GM19025 (cell line): ENCODE results near the gene CSGALNACT2.

ENCODE experiments used
- ATAC-seq: cut with Tn5 transposase; IDR thresholded peaks from one replicate; pipeline ENCODE4 v1.9.1; 2021; ENCODE audit warnings: mild to moderate bottlenecking, low read depth, moderate library complexity; ENCODE audit not compliant: unreplicated experiment

CSGALNACT2 gene

DNA sequence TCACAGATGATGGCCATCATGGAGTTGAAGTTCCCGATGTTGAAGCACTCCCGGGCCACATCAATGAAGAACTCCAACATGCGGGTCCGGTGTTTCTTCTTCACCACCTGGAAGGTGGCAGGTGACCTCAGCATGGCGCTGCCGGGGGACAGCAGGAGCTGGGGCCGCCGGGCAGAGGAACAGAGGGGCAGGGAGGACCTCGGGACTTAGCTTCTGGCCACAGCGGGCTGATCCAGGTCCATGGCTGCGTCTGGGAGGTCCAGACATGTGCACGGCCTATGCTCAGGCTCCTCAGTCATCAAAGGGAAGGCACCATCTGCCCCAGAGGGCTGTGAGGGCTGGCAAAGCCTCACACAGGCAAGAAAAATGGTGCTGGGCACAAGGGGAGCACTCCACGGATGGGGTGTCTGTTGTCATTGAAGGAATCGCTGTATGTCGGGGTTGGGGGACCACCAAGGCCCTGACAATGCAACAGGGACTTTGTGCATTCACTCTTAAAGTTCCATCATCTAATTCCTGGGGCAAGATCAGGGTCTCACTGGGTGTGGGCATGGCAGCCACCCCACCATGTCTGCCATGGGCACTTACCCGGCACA lies 60.9 kb downstream of the CSGALNACT2 start:
- no peak for ATAC-seq

DNA sequence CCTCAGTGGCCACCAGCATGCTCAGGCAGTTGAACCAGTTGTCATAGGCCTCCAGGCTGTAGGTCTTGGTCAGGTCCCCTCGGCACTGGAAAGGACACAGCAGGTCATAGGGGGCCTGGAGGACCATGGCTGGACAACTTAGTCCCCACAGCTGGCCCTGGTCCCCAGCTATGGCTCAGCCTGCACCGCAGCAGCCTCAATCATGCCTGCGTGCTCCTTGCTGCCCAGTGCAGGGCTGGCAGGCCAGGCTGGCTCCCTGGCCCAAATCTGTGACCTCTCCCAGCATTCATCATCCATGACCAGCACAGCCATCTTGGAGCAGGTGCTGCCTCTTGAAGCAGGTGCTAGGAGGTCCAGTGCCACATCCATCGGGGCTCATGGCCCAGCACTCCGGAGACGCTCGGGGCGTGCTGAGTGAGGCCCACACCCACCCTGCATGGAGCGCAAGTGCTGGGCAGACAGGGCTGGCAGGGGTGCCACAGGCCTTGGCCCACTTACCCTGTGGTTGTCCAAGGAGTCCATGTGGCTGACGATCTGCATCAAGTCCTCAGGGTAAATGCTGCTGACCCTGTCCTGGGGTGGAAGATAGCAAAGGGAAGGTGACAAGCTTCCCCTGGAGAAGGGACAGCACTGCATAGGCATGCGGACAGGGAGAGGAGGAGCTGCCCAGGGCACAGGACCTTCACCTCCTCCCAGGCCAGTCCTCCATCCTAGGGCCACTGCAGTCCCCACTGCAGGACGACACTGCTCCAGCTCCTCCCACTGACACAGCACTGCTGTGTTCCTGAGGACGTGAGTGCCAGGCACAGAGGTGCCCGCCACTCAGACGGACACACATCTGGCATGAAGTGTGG lies 61.7 kb downstream of the CSGALNACT2 start:
- no peak for ATAC-seq

DNA sequence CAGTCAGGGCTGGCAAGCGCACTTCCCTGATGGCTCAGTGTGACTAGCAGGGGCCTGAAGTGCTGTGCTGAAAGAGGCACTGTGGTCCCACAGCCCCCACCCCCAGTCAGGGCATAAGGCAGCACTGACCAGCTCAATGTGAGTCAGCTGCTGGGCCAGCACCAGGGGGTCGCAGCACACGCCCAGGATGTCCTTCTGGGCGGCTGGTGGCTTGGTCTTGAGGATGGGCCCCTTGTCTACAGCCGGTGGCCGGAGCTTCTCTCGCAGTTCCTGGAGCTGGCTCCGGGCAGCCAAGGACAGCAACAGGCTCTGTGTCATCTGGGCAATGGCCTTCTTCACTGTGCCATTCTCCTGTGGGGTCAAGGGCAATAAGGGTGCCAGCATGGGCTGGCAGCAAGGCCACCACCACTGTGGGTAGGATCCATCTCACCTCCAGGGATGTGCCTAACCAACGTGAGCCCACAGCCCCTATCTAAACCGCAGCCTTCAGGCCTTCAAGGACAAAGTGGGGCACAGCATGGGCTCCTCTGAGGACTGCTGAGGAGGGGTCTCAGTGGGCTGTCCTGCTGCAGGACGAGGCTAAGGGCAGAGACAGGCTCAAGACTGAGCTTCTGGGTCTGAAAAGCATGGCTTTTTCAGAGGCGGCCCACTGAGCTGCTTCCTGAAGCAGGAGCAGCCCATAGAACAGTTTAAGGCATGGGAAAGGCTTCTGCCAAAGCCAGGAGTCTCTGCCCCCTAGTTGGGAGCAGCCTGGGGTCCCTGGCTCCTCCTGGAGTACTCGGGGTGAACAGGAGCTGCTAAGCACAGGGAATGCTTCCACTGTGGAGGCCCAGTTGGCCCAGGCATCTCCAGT lies 62.5 kb downstream of the CSGALNACT2 start:
- no peak for ATAC-seq

DNA sequence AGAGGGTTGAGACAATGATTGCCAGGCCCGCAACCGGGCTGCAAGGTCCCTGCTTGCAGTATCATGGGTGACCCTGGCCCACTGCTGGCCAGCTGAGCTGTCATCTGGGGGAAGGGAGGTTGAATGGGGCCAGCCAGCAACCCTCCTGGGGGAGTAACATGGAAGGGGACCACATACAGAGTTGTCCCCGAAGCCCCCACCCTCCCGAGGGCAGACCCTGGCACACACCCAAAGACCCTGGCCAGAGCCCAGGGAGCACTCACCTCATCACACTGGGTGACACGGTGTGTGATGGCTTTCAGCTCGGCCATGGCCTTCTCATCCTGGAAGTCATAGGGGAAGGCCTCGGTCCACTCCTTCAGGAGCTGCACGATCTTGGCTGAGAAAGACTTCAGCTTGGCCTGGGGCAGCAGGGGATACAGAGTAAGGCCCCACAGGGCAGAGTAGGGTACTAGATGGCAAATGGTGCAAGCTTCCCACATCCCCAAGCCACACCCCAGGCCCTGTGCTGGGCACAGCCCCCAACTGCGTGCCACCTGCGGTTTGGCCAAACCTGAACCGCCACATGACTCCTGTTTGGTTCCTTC lies 63.4 kb downstream of the CSGALNACT2 start:
- ATAC-seq, result no peak

DNA sequence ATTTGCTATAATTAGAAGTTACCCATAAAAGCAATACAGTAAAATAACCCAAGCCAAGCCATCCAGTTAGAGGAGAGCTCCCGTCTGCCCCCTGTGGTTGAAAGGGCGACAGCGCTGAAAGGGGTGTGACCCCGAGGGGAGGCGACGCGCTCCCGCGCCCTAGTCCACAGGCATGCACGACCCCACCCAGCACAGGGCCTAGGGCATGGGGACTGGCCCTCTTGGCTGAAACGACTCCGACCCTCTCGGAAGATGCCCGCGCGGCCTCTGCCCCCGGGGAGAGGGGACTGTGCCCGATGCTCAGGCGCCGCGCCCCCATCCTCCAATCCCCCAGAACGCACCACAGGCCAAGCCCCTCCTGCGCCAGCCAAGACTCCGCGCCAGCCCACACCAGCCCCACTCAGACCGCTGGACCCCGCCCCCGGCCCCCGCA lies 64.0 kb downstream of the CSGALNACT2 start:
- peak; percentile 45 for ATAC-seq

DNA sequence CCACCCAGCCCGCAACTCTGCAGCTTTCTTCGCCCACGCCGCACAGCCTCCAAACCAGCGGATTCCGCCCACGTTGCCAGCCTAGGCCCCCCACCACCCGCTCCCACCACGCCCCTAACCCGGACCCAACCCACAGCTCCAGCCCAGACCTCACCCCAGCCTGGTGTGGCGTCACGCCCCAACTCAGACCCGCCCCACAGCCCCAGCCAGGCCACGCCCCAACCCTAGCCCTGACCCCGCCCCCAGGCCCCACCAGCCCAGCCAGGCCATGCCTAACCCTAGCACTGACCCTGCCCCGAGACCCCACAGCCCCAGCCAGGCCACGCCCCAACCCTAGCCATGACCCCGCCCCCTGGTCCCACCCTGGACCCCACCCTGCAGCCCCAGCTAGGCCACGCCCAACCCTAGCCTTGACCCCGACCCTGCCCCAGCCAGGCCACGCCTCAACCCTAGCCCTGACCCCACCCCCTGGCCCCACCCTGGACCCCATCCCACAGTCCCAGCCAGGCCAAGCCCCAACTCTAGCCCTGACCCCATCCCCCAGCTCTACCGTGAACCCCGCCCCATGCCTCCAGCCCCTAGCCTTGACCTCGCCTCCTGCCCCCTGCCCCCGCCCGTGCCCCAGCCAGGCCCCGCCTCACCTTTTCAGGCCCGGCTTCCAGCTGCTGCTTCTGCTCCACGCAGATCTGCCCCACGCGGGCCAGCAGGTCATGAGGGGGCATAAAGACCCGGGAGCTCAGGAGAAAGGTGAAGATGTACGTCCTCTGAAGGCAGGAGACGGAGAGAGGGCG lies 64.6 kb downstream of the CSGALNACT2 start:
- ATAC-seq, result no peak

DNA sequence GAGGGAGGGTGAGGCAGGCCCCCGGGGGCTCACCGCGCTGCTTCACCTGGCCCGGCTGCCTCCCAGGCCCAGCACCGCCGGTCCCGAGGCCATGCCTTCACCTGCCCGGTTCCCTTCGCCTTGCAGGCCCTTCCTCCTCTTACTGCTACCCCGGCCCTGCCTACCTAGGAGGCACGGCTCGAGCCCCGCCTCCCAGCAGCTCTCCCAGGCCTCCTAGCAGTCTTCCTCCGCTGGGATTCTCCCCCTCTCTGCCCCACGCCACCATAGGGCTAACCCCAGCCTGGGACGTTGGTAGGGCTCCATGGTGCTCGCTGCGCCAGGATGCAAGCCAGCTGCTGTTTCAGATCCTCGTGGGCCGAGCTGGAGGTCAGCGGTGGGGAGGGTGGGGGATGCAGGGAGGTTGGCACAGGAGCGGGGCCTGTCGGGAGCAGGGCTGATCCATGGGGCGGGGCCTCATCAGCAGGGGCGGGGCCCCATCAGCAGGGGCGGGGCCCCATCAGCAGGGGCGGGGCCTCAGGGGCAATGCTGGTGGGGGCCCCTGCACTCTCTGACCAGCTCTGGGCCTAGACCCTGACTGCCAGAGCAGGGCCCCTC lies 65.3 kb downstream of the CSGALNACT2 start:
- ATAC-seq, result no peak

DNA sequence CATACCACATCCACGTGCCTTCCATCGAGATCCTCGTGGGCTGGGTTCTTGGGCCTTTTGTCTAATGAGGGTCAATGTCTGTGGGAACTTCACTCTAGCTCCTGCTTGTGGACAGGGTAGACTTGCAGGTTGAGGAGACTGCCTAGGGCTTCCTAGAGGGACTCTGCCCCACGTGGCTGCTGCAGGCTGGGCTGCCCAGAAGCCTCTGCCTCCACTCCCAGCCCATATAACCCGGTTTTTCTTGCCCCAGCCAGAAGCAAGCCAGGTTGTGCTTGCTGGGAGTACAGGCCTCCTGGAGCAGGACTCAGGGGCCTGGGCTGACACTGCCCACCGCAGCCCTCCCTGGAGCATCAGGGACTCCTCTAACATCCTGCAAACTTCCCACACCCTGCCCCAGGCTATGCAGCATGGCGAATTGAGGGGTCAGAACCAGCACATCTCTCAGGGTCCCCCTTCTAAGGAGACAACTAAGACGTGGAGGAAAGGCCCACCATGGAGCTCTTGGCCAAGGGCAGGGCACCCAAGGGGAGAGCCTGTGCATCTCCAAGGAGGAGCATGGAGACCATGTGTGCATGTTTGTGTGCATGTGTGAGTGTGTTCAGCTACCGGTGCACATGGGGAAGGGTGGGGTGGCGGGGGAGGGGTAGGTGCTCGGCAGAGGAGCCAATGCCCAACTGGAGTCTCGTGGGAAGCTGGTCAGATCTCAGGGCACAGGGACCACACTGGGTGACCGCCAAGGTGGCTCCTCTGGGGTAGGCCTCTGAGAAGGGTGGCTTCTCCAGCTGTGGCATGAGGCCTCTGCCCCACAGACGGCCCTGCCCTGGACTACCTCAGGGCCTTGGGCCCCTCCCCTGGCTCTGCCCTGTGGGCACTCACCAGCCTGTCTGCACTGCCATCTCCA lies 66.0 kb downstream of the CSGALNACT2 start:
- no peak for ATAC-seq

DNA sequence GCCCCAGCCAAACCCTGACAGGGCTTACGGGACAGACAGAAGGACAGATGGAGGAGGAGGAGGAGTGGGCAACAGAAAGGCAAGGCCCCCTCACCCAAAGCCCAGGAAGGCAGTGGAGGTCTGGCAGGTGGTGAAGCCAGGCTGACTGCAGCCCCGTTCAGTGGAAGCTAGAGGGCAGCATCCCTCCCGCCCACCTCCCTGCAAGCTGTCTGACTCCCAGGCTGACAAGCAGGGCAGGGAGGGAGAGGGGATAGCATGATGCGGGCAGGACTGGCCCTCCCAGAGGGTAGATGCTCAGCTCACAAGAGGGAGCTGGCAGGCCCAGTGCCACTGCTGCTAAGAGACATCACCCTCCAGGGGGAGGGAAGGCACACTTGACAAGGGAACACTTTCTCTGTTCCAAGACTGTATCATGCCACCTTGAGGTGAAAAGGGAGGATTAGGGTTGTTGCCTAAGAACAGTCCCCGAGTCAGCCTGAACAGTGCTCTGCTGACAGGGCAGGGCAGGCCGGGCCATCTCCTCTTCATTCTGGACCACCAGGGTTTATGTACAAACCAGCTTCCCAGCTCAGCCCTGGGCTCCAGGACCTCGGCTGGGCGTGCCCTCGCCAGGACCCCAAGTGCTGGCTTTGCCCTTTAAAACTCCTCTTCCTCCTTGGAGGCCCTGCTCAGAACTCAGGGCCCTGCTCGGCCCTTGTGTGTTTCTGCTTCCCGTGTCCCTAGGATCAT lies 66.9 kb downstream of the CSGALNACT2 start:
- ATAC-seq, result peak; percentile 70

DNA sequence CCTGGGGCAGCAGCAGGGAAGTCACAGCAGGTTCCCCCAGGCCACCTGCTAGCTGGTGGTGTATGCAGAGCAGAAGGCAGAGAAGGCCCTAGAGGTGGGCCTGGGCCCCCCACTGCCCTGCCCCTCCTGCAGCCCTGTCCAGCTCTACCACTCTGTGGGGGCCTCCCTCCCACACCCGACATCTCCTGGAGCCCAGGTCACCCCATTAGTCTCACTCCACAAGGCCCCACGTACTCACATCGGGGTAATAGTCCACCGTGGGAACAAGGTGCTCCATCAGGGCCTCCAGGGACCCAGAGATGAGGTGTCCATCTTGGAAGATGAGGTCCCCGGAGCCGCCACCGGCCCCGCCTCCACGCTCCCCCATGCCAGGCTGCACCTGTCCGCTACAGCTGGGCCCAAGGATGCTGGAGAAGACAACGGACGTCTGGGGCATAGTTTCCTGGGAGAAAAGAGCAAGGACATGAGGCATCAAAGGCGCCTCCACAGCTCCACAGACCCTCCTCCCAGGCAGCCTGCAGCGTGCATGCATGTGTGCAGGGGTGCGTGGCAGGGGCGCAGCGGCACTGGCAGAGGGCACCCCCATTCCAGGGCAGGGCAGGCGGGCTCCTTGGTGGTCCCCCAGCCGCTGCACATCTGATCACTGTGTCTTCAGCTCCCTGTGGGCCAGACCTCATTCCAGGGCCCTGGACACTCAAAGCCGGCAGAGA lies 67.6 kb downstream of the CSGALNACT2 start:
- no peak for ATAC-seq

DNA sequence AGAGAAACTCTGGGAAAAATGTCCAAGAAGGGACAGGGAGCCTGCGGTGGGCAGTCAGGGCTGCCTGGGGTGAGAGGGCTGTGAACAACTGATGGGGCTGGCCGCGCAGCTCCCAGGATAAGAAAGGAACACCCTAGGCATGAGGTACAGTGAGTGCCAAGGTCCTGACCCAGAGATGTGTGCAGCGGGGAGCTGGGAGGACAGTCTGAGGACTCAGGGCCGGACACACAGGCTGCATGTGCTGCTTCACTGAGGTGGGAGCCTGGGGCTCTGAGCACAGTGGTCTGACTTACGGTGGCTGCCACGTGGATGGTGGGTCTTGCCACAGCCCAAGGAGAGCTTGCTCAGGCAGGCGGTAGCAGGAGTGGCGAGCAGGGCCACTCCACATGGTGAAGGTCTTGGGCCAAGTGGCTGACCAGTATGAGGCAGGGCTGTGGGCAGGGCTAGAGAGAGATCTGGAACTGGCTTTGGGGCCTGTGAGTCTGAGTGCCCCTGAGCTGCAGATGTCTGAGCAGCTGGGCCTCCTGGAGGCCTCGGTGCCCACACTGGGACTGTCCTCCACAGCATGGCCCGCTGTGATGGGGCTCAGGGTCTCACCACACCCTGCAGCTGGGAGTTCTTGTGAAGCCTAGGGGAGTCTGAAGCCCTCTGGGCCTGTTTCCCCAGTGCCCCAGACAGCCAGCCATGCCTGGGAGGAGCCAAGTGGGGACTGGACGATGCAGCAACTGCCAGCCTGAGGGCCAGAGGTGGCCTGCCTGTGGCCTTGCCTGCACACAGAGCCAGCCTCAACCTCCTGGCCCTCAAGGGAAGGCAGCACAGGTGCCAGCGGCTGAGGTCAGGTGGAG lies 68.4 kb downstream of the CSGALNACT2 start:
- ATAC-seq, result no peak

DNA sequence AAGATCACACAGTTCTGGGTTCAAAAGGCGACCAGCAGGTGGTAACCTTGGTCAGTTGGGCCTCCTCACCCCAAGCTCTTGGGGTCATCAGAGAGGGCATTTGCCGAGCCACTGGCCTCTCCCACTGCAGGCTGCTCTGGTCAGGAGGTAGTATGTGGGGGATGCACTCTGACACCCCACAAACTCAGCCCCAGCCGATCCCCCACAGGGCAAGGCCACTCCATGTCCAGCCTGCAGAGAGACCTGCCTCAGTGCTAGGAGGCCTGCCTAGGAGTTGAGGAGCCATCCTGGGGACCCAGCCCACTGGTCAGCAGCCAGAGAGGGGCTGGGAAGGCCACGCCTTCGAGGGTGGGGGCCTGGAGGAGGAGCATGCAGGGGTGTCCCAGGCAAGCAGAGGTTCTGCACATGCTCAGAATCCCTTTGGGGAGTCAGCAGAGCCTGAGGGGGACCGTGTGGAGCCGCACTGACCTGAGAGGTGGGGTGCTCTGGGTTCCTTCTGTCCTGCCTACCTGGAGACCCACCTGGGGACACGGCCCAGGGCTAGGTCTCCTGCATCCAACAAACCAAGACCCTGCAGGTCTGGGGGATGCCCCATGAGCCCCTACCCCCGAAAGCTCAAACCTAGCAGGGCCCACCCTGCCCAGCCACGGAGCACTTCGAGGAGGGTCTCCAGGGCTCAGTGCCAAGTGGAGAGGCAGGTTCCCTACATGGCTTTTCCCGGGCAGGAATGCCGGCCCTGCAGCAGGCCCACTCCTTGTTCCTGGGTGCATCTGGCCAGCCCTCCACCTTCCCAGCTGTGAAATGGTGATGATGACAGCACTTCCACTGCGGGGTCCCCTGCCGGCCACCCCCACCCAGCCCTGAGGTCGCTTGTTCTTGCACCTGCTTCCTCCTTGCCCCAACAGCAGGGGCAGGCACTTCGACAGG lies 70.2 kb downstream of the CSGALNACT2 start:
- ATAC-seq, result no peak

DNA sequence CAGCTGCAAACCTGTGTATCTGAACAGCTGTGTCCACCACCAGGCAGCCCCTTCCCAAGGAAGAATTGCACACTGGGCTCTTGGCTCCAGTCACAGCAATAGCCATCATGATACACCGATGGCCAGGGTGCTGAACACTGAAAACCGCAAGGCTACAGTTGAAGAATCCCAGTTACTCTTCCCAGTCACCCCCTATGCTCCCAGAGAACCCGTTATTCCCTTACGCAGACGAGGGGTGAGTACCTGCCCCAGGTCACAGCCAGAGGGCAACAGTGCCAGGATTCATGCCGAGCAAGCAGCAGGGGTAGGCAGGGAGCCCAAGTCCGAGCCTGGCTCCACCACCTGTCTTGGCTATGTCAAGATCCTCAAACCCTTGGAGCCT lies 70.8 kb downstream of the CSGALNACT2 start:
- no peak for ATAC-seq

DNA sequence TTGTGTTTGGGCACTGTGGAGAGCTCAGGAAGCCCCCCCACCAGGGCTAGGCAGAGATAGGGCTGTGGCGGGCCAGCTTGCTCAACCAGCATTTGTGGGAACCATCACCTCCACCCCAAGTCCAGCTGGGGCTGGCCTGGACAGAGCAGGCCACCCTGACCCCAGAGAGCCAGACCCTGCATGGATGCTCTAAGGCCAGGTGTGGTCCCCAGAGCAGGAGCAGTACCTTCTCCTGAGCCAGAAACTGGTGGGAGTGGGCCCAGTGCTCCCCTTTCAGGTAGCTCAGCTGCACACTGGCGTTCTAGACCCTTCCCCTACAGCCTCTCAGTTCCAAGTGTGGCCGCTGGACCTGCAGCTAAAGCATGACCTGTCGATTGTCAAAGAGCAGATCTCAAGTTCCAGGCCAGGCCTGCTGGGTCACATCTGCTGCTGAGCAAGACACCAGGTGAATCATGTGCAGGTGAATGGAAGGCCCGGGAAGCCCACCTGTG lies 71.5 kb downstream of the CSGALNACT2 start:
- ATAC-seq, result no peak

DNA sequence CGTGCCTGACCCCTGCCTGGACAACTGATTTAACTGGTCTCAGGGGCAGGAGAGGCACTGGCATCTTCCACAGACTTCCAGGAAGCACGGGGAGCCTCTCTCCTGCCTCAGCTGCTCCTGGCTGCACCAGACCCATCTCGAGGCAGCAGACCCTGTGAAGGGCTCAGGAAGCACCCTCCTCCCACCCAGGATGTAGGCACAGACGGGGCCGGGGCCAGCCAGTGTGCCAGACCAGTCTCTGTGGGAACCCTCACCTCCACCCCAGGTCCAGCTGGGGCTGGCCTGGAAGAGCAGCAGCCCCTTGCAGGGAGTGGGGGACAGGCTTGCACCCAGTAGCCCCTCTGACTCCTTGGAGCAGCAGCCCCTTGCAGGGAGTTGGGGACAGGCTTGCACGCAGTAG lies 72.3 kb downstream of the CSGALNACT2 start:
- no peak for ATAC-seq
